ENCODE results near the gene PVRIG.
"Not testable (repeated sequence)": the region's sequence is repeated elsewhere in the genome, so short reads cannot be mapped to it uniquely, and the experiment has no call there.

DNA sequence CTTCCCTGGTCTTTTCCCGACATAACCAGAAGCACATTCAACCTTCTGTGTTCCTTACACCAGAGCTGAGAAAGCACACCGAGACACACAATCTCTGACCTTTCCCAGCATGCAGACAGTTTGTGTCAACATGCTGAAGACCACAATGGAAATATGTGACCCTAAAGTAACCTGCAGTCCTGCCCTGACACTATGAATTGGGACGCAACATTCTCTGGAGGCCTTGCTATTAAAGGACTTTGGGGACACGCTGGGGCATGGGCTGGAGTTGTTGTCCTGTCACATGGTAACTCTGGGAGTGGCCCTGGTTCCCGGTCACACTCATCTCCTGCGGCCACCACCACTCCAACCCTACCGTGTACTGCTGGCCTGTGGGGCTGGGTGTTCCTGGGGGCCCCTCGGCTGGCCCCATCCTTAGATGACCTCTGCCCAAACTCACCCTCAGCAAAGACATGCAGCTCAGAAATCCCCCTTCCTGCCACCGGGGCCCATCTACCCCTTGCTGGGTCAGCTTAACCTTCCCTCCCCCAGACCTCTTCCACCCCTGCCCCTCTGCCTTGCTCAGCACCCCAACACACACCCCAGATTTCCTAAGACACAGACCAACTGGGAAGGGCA is 25.3 kb downstream of the PVRIG start:
- TF ChIP-seq, protein P1, sequence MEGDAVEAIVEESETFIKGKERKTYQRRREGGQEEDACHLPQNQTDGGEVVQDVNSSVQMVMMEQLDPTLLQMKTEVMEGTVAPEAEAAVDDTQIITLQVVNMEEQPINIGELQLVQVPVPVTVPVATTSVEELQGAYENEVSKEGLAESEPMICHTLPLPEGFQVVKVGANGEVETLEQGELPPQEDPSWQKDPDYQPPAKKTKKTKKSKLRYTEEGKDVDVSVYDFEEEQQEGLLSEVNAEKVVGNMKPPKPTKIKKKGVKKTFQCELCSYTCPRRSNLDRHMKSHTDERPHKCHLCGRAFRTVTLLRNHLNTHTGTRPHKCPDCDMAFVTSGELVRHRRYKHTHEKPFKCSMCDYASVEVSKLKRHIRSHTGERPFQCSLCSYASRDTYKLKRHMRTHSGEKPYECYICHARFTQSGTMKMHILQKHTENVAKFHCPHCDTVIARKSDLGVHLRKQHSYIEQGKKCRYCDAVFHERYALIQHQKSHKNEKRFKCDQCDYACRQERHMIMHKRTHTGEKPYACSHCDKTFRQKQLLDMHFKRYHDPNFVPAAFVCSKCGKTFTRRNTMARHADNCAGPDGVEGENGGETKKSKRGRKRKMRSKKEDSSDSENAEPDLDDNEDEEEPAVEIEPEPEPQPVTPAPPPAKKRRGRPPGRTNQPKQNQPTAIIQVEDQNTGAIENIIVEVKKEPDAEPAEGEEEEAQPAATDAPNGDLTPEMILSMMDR (IDR thresholded peaks at IDR 0.05), result not testable (repeated sequence)
- TF ChIP-seq TEAD4, CREB1, PRRX2 (CRISPR knock-in tag; IDR thresholded peaks at IDR 0.05): not testable (repeated sequence)
- TF ChIP-seq, protein P2, sequence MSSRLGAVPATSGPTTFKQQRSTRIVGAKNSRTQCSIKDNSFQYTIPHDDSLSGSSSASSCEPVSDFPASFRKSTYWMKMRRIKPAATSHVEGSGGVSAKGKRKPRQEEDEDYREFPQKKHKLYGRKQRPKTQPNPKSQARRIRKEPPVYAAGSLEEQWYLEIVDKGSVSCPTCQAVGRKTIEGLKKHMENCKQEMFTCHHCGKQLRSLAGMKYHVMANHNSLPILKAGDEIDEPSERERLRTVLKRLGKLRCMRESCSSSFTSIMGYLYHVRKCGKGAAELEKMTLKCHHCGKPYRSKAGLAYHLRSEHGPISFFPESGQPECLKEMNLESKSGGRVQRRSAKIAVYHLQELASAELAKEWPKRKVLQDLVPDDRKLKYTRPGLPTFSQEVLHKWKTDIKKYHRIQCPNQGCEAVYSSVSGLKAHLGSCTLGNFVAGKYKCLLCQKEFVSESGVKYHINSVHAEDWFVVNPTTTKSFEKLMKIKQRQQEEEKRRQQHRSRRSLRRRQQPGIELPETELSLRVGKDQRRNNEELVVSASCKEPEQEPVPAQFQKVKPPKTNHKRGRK (CRISPR knock-in tag; IDR thresholded peaks at IDR 0.05; ENCODE audit: borderline replicate concordance), result not testable (repeated sequence)
- TF ChIP-seq, protein P3, sequence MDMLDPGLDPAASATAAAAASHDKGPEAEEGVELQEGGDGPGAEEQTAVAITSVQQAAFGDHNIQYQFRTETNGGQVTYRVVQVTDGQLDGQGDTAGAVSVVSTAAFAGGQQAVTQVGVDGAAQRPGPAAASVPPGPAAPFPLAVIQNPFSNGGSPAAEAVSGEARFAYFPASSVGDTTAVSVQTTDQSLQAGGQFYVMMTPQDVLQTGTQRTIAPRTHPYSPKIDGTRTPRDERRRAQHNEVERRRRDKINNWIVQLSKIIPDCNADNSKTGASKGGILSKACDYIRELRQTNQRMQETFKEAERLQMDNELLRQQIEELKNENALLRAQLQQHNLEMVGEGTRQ (CRISPR knock-in tag; IDR thresholded peaks at IDR 0.05), result not testable (repeated sequence)

Data from WTC11 (cell line).